IPS DF 4.7 (cell line): ENCODE results near the gene TEAD3.

ENCODE experiments used
- DNase-seq: peaks from one replicate; pipeline ENCODE4 v3.0.0-alpha.2; 2013; ENCODE audit warnings: low spot score; ENCODE audit errors: extremely low read depth

Gene TEAD3

DNA sequence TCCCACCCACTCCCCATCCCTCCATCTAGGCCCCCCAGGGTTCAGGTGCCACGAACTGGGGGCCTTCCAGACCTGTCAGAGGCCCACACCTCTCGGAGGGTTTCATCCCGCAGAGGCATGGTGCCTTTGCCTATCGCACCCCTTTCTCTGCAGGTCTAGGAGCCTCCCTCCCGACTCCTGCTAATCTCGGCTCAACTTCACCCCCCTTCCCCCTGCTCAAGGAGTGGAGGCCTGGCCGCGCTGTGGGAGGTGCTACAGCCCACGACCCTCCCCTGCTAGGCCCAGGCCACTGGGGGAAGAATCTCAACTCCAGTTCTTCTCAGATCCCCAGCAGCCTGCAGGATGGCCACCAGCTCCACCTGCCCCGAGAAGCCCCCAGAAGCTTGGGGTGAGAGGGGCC lies 15.9 kb upstream of the TEAD3 start, which contains the start of gene TULP1:
Gene TULP1 (minus strand): TSS at position 157 of the 400 bp plus-strand sequence. CDS start 38 bp downstream, at position 119.
- no peak for DNase-seq

GRCh38 chr6:35512006-35512405 lies 15.1 kb upstream of the TEAD3 start:
- DNase-seq, result no peak

- no peak for DNase-seq
These were observed 14.7 kb upstream of the TEAD3 start for GRCh38 chr6:35511562-35511941.

DNA sequence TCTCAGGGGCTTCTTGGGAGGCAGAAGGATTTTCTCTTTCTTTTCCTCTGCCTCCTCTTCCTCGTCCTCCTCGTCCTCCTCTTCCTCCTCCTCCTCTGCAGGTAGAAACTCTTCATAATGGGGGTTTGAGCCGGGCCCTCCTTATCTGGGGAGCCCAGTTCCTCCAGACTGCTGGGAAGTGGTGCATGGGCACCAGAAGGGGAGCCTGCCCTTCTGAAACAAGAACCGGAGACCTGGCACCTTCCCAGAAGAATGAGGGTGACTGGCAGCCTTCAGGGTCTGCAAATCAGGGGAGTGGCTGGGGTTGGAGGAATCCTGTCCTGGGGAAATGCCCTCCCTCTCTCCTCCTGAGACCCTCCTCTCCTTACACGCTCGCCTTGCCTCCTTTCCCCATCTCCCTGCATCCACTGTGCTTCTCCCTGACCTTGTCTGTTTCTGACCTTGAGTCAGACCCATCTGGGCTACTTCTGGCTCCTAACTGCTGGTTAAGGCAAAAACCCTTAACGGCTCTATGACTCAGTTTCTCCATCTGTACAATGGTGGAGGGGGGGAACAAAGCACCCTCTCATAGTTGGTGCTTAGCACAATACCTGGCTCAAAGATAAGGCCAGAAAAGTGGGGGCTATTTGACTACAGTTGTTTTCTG lies 14.2 kb upstream of the TEAD3 start:
- no peak for DNase-seq

GRCh38 chr6:35508542-35508941 lies 11.7 kb upstream of the TEAD3 start:
- DNase-seq, result no peak

GRCh38 chr6:35508027-35508426 lies 11.1 kb upstream of the TEAD3 start:
- no peak for DNase-seq

- DNase-seq, result no peak
These were observed 10.3 kb upstream of the TEAD3 start for GRCh38 chr6:35507221-35507620.

DNA sequence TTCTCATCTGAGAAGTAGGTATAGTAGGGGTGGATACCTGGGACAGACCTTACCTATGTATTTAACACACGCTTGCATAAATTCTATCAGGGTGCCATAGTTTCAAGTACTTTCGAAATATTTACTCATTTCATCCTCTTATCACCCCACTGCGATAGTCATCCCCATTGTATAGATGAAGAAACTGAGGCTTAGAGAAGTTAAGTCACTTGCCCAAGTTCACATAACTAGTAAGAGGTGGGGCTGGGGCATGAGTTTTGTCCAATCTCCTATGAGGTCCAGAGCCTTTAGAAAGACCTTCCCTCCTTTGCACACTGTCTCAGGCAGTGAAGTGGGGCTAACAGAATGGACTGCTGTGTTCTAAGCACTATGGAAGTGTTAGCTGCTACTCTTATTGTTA lies 9.7 kb upstream of the TEAD3 start:
- DNase-seq, result no peak

GRCh38 chr6:35505999-35506412 lies 9.1 kb upstream of the TEAD3 start:
- no peak for DNase-seq

DNA sequence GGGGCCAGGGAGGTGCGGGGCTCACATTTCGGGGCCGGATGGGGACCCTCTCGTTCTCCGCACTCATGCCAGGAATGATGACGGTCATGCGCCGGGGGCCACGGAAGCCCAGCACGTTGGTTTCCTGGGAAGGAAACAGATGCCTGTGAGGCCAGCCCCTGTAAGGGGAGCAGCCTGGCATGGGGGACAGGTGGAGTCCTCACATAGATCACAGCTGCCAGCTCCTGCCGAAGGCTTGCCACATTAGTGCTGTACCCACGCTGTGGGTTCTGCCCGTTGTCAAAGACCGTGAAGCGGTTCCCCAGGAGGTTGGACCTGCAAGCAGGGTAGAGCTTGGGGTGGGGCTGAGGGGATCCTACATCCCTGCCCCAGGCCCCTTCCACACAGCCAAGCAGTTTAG lies 6.7 kb upstream of the TEAD3 start:
- no peak for DNase-seq

DNA sequence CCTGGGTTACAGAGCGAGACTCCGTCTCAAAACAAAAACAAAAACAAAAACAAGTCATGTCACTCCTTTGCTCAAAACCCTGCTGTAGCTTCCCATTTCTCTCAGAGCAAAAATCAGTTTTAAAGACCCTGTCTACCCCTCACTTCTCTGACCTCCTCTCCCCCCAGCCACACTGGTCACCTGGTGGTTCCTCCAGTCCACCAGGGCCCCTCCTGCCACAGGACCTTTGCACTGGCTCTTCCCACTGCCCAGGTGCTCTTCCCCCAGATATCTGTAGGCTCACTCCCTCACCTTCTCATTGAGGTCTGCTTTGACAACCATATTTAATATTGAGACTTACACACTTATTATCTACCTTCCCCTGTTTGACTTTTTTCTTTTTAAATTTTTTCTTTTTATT lies 4.9 kb upstream of the TEAD3 start:
- DNase-seq, result no peak

GRCh38 chr6:35500782-35501181 lies 3.9 kb upstream of the TEAD3 start:
- no peak for DNase-seq

- no peak for DNase-seq
These were observed 2.5 kb upstream of the TEAD3 start for GRCh38 chr6:35499372-35499771.

GRCh38 chr6:35498422-35499067 lies 1.7 kb upstream of the TEAD3 start:
- DNase-seq, result no peak

GRCh38 chr6:35497571-35498421 lies 917 bp upstream of the TEAD3 start:
- no peak for DNase-seq

GRCh38 chr6:35496036-35496840 lies 641 bp downstream of the TEAD3 start:
- no peak for DNase-seq

GRCh38 chr6:35495258-35496035 lies 1.4 kb downstream of the TEAD3 start:
- DNase-seq, result no peak

DNA sequence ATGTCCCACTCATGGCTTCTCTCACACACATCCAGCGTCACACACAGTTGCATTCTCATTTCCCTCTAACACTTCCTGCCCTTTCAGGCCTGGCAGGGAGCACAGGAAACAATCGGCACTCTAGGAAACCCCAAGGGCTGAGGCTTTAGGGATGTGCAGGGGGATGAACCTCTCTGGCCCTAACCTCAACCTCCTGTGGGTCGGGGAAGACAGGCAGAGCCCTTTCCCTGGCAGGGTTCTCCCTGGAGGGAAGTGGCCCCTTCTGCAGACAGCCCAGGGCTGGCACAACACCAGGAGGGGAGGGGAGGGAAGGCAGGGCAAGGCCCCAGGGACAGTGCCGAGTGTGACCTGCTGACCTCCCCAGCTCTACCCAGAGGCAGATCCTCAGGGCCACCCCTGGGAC lies 2.7 kb downstream of the TEAD3 start:
- DNase-seq, result no peak

DNA sequence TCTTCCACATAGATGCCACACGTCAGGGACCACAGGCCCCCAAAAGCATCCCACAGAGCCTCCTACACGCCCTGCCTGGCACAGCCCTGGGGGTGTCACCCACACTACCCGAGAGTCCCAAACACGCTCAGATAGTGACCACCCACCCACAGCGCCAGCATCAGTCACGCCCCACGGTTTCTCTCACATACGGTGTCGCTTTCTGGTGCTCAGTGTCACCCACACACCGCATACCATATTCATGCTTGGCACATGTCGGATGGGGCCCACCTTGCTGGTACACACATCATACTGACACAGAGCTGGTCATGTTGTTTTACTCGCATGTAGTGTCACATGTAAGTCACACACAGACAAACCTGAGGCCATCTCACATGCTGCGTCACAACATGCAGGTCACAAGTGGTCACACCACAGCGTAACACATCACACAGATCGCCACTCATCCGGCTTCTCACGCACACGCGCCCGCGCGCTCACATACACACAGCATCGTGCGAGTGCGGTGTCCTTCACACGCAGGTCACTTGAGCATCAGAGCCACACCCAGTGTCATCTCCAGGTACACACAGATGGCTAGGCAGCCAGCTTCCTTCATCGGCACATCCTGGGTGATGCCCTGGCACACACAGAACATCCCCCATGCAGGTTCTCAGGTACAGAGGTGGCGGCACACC lies 3.4 kb downstream of the TEAD3 start:
- no peak for DNase-seq

DNA sequence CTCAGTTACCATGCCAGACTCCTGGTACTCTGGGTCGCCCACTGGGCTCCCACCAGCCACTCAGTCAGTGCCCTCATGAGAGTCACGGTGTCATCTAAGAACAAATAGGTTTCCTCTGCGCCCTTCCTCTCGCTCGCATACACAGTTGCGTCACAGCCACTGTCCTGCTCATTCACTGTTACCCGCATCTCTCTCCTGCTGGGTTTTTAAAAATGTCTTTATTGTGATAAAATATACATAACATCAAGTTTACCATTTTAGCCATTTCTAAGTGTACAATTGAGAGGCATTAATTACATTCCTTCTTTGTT lies 4.0 kb downstream of the TEAD3 start:
- no peak for DNase-seq
